Hepatocyte (in vitro differentiated cells): ENCODE measurements around the gene TBL3.

Experiments used
- CTCF ChIP-seq: fragments of 200-600 bp; sonication (generic); IDR thresholded peaks from 2 replicates; pipeline ENCODE4 v1.5.1; 2016; ENCODE audit warnings: antibody characterized with exemption, mild to moderate bottlenecking; ENCODE audit not compliant: poor library complexity
- EZH2 ChIP-seq: fragments of 200-600 bp; sonication (generic); IDR thresholded peaks from 2 replicates; pipeline ENCODE4 v1.6.1; 2016; ENCODE audit warnings: antibody characterized with exemption, mild to moderate bottlenecking, borderline replicate concordance

- TF ChIP-seq CTCF = no peak
- no peak for TF ChIP-seq EZH2
Measured at GRCh38 chr16:1998360-1998835, 26.5 kb downstream of the TBL3 start.
